SIG-M5 treated with dmso at 0.1 percent for 504 hours (cell line): ENCODE measurements around the gene KATNB1.

ENCODE experiments used
- DNase-seq: peaks from one replicate; lab custom pipeline; 2025; ENCODE audit not compliant: unreplicated experiment; lab: John Stamatoyannopoulos, UW

Gene KATNB1

GRCh38 chr16:57735755-57736418 lies at the start of gene KATNB1:
Gene KATNB1, plus strand, starts transcription at chr16:57735770. Its CDS starts 1,474 bp downstream, at chr16:57737244.
- no peak for DNase-seq

GRCh38 chr16:57686577-57686976 lies 49.0 kb upstream of the KATNB1 start:
- no peak for DNase-seq

- no peak for DNase-seq
Observed at GRCh38 chr16:57687363-57687929, 48.1 kb upstream of the KATNB1 start.

- DNase-seq, result no peak
Observed at GRCh38 chr16:57688487-57688986, 47.0 kb upstream of the KATNB1 start.

- DNase-seq, result no peak
Observed at GRCh38 chr16:57688987-57689761, 46.4 kb upstream of the KATNB1 start.

GRCh38 chr16:57689762-57690558 lies 45.6 kb upstream of the KATNB1 start:
- peak; percentile 87 for DNase-seq

- DNase-seq, result no peak
Observed at GRCh38 chr16:57690782-57691471, 44.6 kb upstream of the KATNB1 start.

- no peak for DNase-seq
Observed at GRCh38 chr16:57692636-57693035, 42.9 kb upstream of the KATNB1 start.

- no peak for DNase-seq
Observed at GRCh38 chr16:57693550-57693949, 42.0 kb upstream of the KATNB1 start.

GRCh38 chr16:57694231-57694724 lies 41.3 kb upstream of the KATNB1 start:
- no peak for DNase-seq

- DNase-seq, result peak; percentile 83
Observed at GRCh38 chr16:57694725-57695679, 40.6 kb upstream of the KATNB1 start, which contains the start of gene DRC7. Gene DRC7, plus strand, starts transcription at chr16:57694806. Its CDS starts 3,144 bp downstream, at chr16:57697950.

GRCh38 chr16:57695680-57696069 lies 39.9 kb upstream of the KATNB1 start:
- DNase-seq, result no peak

- DNase-seq, result no peak
Observed at GRCh38 chr16:57696240-57696639, 39.3 kb upstream of the KATNB1 start.

- DNase-seq, result no peak
Observed at GRCh38 chr16:57697896-57698537, 37.6 kb upstream of the KATNB1 start.

- DNase-seq, result no peak
Observed at GRCh38 chr16:57698812-57699405, 36.7 kb upstream of the KATNB1 start.

- no peak for DNase-seq
Observed at GRCh38 chr16:57699481-57699880, 36.1 kb upstream of the KATNB1 start.

- DNase-seq, result no peak
Observed at GRCh38 chr16:57699899-57700298, 35.7 kb upstream of the KATNB1 start.
